Kidney (tissue), 14 donors: ENCODE results near the gene RNF207. TPM values are rescaled to one million over a fixed set of nuclear protein-coding genes. Genes with fewer than 3 reads are reported as not detected.
A peak's percentile ranks its signal among the peaks of the same experiment; 100 is the strongest.
"Not testable (repeated sequence)": the region's sequence is repeated elsewhere in the genome, so short reads cannot be mapped to it uniquely, and the experiment has no call there.

Experiments used
- DNase-seq, 5 donors: peaks; one replicate each; pipeline ENCODE4 v3.0.0-alpha.2; 2013 to 2020
- FAIRE-seq: peaks from 2 replicates; lab custom pipeline; 2012; peaks lifted over from hg19 to GRCh38; lab: Jason Lieb, UNC
- H3K27ac ChIP-seq, 2 donors: one replicate each; pipeline ENCODE4 v1.7.0; 2013; ENCODE audit warnings: low read depth in 2 of 2, low read length in 2 of 2, inconsistent platforms in 1 of 2
- H3K27me3 ChIP-seq: one replicate; pipeline ENCODE4 v1.7.1; 2013; ENCODE audit warnings: low read length, inconsistent platforms; ENCODE audit not compliant: control insufficient read depth, insufficient read depth
- H3K36me3 ChIP-seq, 3 donors: one replicate each; pipeline versions ENCODE4 v1.7.0 to v1.7.1; 2013; ENCODE audit warnings: low read length in 3 of 3, control low read depth in 1 of 3, inconsistent platforms in 1 of 3; ENCODE audit not compliant: insufficient read depth in 3 of 3, control insufficient read depth in 2 of 3
- H3K4me1 ChIP-seq, 3 donors: one replicate each; pipeline versions ENCODE4 v1.7.0 to v1.7.1; 2013; ENCODE audit warnings: low read length in 3 of 3, inconsistent platforms in 1 of 3, low read depth in 1 of 3; ENCODE audit not compliant: control insufficient read depth in 2 of 3, insufficient read depth in 2 of 3
- H3K4me3 ChIP-seq, 3 donors: one replicate each; pipeline versions ENCODE4 v1.7.0 to v1.8.1; 2013; ENCODE audit warnings: low read length in 3 of 3, control low read depth in 1 of 3, inconsistent platforms in 1 of 3
- H3K9ac ChIP-seq, 3 donors: one replicate each; pipeline versions ENCODE4 v1.7.0 to v1.7.1; 2013; ENCODE audit warnings: low read length in 3 of 3, control low read depth in 1 of 3, inconsistent platforms in 1 of 3
- H3K9me3 ChIP-seq, 3 donors: one replicate each; pipeline versions ENCODE4 v1.7.0 to v1.7.1; 2013; ENCODE audit warnings: low read length in 3 of 3, control low read depth in 1 of 3, inconsistent platforms in 1 of 3; ENCODE audit not compliant: control insufficient read depth in 2 of 3, insufficient read depth in 1 of 3
- CTCF ChIP-seq: IDR thresholded peaks from 3 replicates; pipeline ENCODE4 v1.5.1; 2012; ENCODE audit warnings: mild to moderate bottlenecking, moderate library complexity, borderline replicate concordance; ENCODE audit not compliant: insufficient read depth; ENCODE audit errors: extremely low read depth
- intact Hi-C: fragments of 100-400 bp; cut with DNase I; formaldehyde crosslinking; loops from one replicate; pipeline ENCODE4 v1.11.1; 2022
- polyA plus RNA-seq: library from polyadenylated mRNA; stranded (reverse); fragments of 350-450 nt; fragmentation: Illumina TruSeq; extraction: RNeasy Lipid Tissue Mini Kit (QIAGEN cat#74804); gene quantifications from one replicate; pipeline ENCODE4 v1.2.3, GENCODE V29; 2014; ENCODE audit warnings: low read depth, low replicate concordance; ENCODE audit not compliant: insufficient read depth
- total RNA-seq: library from RNA; stranded (reverse); fragmentation: NEBNext Ultra II Directional; extraction: Animal tissue kit (Norgen Biotek cat#: 25700); gene quantifications from one replicate; pipeline ENCODE4 v1.2.1, GENCODE V29; 2021
- donor health status: control.
- donor health status: control.
- donor health status: control.
- donor health status: control.
- donor health status: control.
- donor health status: DM: yes; HTN: yes; CAD: no.
- donor health status: Normal renal cell carcinoma (clear cell type).

RNF207 gene
- total and polyA plus RNA-seq, 2 donors from 2014 or later: 7.7 to 43.6 TPM

GRCh38 chr1:6212193-6212959, 6.5 kb downstream of the RNF207 start:
- peaks cover 0 to 2% (median 0%) of the 10 kb centered on the region in 3 donors for H3K36me3 ChIP-seq
- H3K9ac ChIP-seq: no peak overlapping the region
- H3K4me3 ChIP-seq: no peak overlapping the region
- no peak overlapping the region for H3K27ac ChIP-seq
- intact Hi-C loops: no loop called here
- no peak for FAIRE-seq
- DNase-seq: peak in 3 of 5 donors; percentile 60 to 88 (median 84)
- no peak for TF ChIP-seq CTCF
- H3K27me3 ChIP-seq: no peaks in the 10 kb centered on the region
- no peaks in the 10 kb centered on the region for H3K9me3 ChIP-seq
- peaks cover 0 to 3% (median 0%) of the 10 kb centered on the region in 3 donors for H3K4me1 ChIP-seq

GRCh38 chr1:6218375-6219164, 12.7 kb downstream of the RNF207 start:
- Histone ChIP-seq H3K27me3 (no peaks in the 10 kb centered on the region), H3K27ac (no peak overlapping the region), H3K36me3 (peaks cover 0 to 6% (median 2%) of the 10 kb centered on the region in 3 donors), H3K4me3 (no peak overlapping the region), H3K9ac (no peak overlapping the region), H3K4me1 (peaks cover 0 to 7% (median 4%) of the 10 kb centered on the region in 3 donors), H3K9me3 (no peaks in the 10 kb centered on the region)
- DNase-seq (peak in 1 of 5 donors; percentile 43), FAIRE-seq (no peak)
- TF ChIP-seq CTCF: no peak
- intact Hi-C loops: no loop called here

- H3K9me3 ChIP-seq, FAIRE-seq, H3K9ac ChIP-seq, intact Hi-C loops, H3K27me3 ChIP-seq, H3K4me3 ChIP-seq, H3K27ac ChIP-seq: not testable (repeated sequence)
- Histone ChIP-seq H3K36me3 (peaks cover 0 to 15% (median 13%) of the 10 kb centered on the region in 3 donors), H3K4me1 (peaks cover 0 to 14% (median 6%) of the 10 kb centered on the region in 3 donors)
- DNase-seq: peak in 1 of 5 donors; percentile 29
Observed at GRCh38 chr1:6219641-6220040, 13.7 kb downstream of the RNF207 start.

- no peaks in the 10 kb centered on the region for H3K27me3 ChIP-seq
- H3K27ac ChIP-seq: no peak overlapping the region
- peaks cover 0 to 18% (median 16%) of the 10 kb centered on the region in 3 donors for H3K36me3 ChIP-seq
- intact Hi-C loops: no loop called here
- FAIRE-seq (no peak), DNase-seq (peak in 1 of 5 donors; percentile 30)
- H3K4me3 ChIP-seq: no peak overlapping the region
- no peak overlapping the region for H3K9ac ChIP-seq
- no peaks in the 10 kb centered on the region for H3K9me3 ChIP-seq
- H3K4me1 ChIP-seq: peaks cover 0 to 20% (median 6%) of the 10 kb centered on the region in 3 donors
- TF ChIP-seq CTCF: no peak
Observed at GRCh38 chr1:6220236-6220635, 14.3 kb downstream of the RNF207 start.
